ENCODE results near the gene RFC2.
"Not testable (repeated sequence)": the region's sequence is repeated elsewhere in the genome, so short reads cannot be mapped to it uniquely, and the experiment has no call there.

RFC2 gene

GRCh38 chr7:74256491-74257408 lies 2.6 kb upstream of the RFC2 start:
- TF ChIP-seq, protein P1, sequence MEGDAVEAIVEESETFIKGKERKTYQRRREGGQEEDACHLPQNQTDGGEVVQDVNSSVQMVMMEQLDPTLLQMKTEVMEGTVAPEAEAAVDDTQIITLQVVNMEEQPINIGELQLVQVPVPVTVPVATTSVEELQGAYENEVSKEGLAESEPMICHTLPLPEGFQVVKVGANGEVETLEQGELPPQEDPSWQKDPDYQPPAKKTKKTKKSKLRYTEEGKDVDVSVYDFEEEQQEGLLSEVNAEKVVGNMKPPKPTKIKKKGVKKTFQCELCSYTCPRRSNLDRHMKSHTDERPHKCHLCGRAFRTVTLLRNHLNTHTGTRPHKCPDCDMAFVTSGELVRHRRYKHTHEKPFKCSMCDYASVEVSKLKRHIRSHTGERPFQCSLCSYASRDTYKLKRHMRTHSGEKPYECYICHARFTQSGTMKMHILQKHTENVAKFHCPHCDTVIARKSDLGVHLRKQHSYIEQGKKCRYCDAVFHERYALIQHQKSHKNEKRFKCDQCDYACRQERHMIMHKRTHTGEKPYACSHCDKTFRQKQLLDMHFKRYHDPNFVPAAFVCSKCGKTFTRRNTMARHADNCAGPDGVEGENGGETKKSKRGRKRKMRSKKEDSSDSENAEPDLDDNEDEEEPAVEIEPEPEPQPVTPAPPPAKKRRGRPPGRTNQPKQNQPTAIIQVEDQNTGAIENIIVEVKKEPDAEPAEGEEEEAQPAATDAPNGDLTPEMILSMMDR (conservative IDR thresholded peaks at IDR 0.05; ENCODE audit: low read depth, low read length): no peak
- DNase-seq (ENCODE audit: low read depth): peak; percentile 97
- H3K4me3 ChIP-seq (ENCODE audit: low read depth, low read length): no peak overlapping the region

GRCh38 chr7:74255461-74255860 lies 1.3 kb upstream of the RFC2 start:
- not testable (repeated sequence) for H3K4me3 ChIP-seq (ENCODE audit: low read depth, low read length); DNase-seq (ENCODE audit: low read depth)

DNA sequence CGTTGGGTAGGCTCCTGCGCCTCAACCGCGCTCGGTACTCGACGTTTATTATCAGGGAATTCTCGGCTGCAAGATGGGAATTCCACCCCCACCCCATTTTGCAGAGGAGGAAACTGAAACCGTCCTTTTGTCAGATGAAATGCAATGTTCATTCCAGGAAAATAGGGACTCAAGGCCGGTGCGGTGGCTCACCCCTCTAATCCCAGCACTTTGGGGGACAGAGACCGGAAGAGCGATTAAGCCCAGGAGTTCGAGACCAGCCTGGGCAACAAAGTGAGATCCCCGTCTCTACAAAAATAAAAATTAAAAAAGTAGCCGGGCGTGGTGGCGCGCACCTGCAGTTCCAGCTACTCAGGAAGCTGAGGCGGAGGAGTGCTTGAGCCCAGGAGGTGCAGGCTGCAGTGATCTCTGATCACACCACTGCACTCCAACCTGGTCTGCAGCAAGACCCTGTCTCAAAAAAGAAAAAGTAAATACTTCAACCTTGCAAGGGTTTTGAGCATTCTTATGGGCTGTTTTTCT lies 720 bp upstream of the RFC2 start:
- DNase-seq (ENCODE audit: low read depth): peak; percentile 20

DNA sequence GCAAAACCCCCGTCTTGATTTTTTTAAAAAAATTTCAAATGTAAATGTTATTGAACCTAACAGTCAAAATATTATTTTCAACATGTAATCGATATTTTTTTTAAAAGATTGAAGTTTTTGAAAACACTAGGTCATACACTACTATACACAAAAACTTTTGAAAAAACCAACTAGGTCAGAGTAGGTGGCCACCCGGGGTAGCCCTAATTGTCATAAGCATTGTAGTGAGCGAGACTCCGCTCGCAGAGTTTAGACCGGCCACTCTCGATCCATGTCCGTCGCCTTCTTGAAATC lies 417 bp downstream of the RFC2 start:
- no peak for DNase-seq (ENCODE audit: low read depth)
- TF ChIP-seq, protein P1 (conservative IDR thresholded peaks at IDR 0.05; ENCODE audit: low read depth, low read length): no peak
- H3K4me3 ChIP-seq (ENCODE audit: low read depth, low read length): peak overlapping the region; percentile 99

More for the DNA sequence above, 720 bp upstream of the RFC2 start:
- peak overlapping the region; percentile 99 for H3K4me3 ChIP-seq (ENCODE audit: low read depth, low read length)
- TF ChIP-seq, protein P1 (conservative IDR thresholded peaks at IDR 0.05; ENCODE audit: low read depth, low read length): no peak

DNA sequence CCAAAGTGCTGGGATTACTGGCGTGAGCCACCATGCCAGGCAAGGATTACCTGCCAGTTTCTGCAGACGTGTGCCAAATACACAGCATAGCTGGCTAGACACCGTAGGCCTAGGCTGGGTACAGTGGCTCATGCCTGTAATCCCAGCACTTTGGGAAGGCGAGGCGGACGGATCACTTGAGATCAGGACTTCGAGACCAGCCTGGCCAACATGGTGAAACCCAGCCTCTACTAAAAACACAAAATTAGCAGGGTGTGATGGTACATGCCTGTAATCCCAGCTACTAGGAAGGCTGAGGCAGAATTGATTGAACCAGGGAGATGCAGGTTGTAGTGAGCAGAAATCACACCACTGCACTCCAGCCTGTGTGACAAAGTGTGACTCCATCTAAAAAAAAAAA lies 868 bp downstream of the RFC2 start:
- TF ChIP-seq, protein P1 (conservative IDR thresholded peaks at IDR 0.05; ENCODE audit: low read depth, low read length): no peak
- DNase-seq (ENCODE audit: low read depth): no peak
- H3K4me3 ChIP-seq (ENCODE audit: low read depth, low read length): peak overlapping the region; percentile 99

GRCh38 chr7:74252893-74253292 lies 1.3 kb downstream of the RFC2 start:
- no peak overlapping the region for H3K4me3 ChIP-seq (ENCODE audit: low read depth, low read length)
- TF ChIP-seq, protein P1 (conservative IDR thresholded peaks at IDR 0.05; ENCODE audit: low read depth, low read length): no peak
- no peak for DNase-seq (ENCODE audit: low read depth)

- H3K4me3 ChIP-seq (ENCODE audit: low read depth, low read length); DNase-seq (ENCODE audit: low read depth): not testable (repeated sequence)
Observed at GRCh38 chr7:74249058-74249457, 5.1 kb downstream of the RFC2 start.

DNA sequence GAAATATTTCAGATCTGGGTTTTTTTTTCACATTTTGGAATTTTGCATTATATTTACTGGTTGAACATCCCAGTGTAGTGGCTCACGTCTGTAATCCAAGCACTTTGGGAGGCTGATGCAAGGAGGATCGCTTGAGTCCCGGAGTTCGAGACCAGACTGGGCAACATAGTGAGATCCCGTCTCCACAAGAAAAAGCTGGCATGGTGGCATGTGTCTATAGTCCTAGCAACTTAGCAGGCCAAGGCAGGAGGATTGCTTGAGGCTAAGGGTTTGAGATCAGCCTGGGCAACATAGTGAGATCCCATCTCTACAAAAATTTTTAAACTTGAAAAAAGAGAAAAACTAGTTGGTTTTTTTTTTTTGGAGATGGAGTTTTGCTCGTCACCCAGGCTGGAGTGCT lies 6.0 kb downstream of the RFC2 start:
- H3K4me3 ChIP-seq (ENCODE audit: low read depth, low read length): no peak overlapping the region
- TF ChIP-seq, protein P1 (conservative IDR thresholded peaks at IDR 0.05; ENCODE audit: low read depth, low read length): no peak
- no peak for DNase-seq (ENCODE audit: low read depth)

All from choroid plexus epithelial cell (primary cell).